Breast epithelium (tissue), 4 donors: ENCODE results near the gene NMT2. TPM values are rescaled to one million over a fixed set of nuclear protein-coding genes. Genes with fewer than 3 reads are reported as not detected.
"Not testable (repeated sequence)": the region's sequence is repeated elsewhere in the genome, so short reads cannot be mapped to it uniquely, and the experiment has no call there.

Experiments
- DNase-seq, 2 donors: peaks; one replicate each; pipeline ENCODE4 v3.0.0-alpha.2; 2019; ENCODE audit warnings: low spot score in 2 of 2
- H3K27ac ChIP-seq, 2 donors: fragments of 200-600 bp; sonication (generic) in 1 of 2; one replicate each; pipeline ENCODE4 v1.5.1; 2016 to 2019; ENCODE audit warnings: mild to moderate bottlenecking in 1 of 2
- H3K27me3 ChIP-seq, 2 donors: fragments of 200-600 bp; sonication (generic) in 1 of 2; one replicate each; pipeline versions ENCODE4 v1.5.1 to v1.6.0; 2017 to 2019; ENCODE audit warnings: control low read depth in 1 of 2, mild to moderate bottlenecking in 1 of 2
- H3K36me3 ChIP-seq: fragments of 200-600 bp; one replicate; pipeline ENCODE4 v1.5.1; 2019
- H3K4me1 ChIP-seq, 2 donors: fragments of 200-600 bp; sonication (generic); one replicate each; pipeline ENCODE4 v1.5.1; 2016 to 2019; ENCODE audit warnings: control low read depth in 1 of 2
- H3K4me3 ChIP-seq, 3 donors: fragments of 200-600 bp; sonication (generic); 1 replicate in 2 of 3; 2 replicates in 1 of 3; pipeline ENCODE4 v1.5.1; 2016 to 2019; ENCODE audit warnings: mild to moderate bottlenecking in 3 of 3, moderate library complexity in 2 of 3
- H3K9me3 ChIP-seq, 2 donors: fragments of 200-600 bp; sonication (generic) in 1 of 2; one replicate each; pipeline ENCODE4 v1.5.1; 2016 to 2019; ENCODE audit warnings: control low read depth in 1 of 2
- CTCF ChIP-seq, 3 donors: fragments of 450-650 bp; IDR thresholded peaks; one replicate each; pipeline ENCODE4 v1.5.1; 2016 to 2017; ENCODE audit warnings: antibody characterized with exemption in 3 of 3, mild to moderate bottlenecking in 3 of 3, moderate library complexity in 3 of 3
- POLR2A ChIP-seq: fragments of 450-650 bp; IDR thresholded peaks from one replicate; pipeline ENCODE4 v1.6.1; 2016; ENCODE audit warnings: antibody characterized with exemption, mild to moderate bottlenecking, moderate library complexity
- POLR2AphosphoS5 ChIP-seq, 3 donors: sonication (generic); formaldehyde crosslinking; IDR thresholded peaks; one replicate each; pipeline ENCODE4 v1.6.1; 2017; ENCODE audit warnings: antibody characterized with exemption in 3 of 3
- intact Hi-C: fragments of 100-400 bp; cut with DNase I; formaldehyde crosslinking; loops from one replicate; pipeline ENCODE4 v1.15.1; 2023; ENCODE audit warnings: low total_unique reads
- total RNA-seq, 3 donors: library from RNA; depleted of rRNA; stranded (reverse); fragments of >200 nt; gene quantifications; one replicate each; pipeline ENCODE4 v1.1.0, GENCODE V29; 2016

NMT2 gene
- total RNA-seq, 3 donors from 2014 or later, result 18.4 to 48.3 (median 32.4) TPM

DNA sequence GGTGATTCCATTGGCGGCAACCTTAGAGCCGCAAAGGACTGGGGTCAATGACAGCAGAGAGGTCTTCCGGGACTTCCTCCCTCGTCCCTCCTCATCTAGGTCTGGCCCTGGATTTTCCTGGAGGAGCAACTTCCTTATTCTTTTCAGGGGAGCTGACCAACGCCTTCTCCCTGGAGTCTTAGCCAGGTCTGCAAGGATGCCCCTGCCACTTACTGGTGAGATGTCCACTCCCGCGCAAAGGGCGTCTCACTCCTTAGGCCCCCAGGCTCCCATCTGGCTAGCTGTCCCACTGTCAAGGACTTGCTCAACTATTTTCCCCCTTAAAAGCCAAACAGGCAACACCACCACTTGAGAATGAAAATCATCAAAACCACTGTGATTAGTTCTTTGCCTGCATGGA lies 42.0 kb upstream of the NMT2 start:
- H3K4me3 ChIP-seq, result no peak overlapping the region
- DNase-seq, result no peak
- H3K9me3 ChIP-seq, result no peaks in the 10 kb centered on the region
- no peak for TF ChIP-seq POLR2A
- TF ChIP-seq POLR2AphosphoS5 (IDR thresholded peaks at IDR 0.05), result no peak
- no peak for TF ChIP-seq CTCF (IDR thresholded peaks at IDR 0.05)
- H3K4me1 ChIP-seq, result no peaks in the 10 kb centered on the region
- no peaks in the 10 kb centered on the region for H3K27me3 ChIP-seq
- H3K36me3 ChIP-seq, result no peaks in the 10 kb centered on the region
- H3K27ac ChIP-seq, result no peak overlapping the region
- intact Hi-C loops, result no loop called here

DNA sequence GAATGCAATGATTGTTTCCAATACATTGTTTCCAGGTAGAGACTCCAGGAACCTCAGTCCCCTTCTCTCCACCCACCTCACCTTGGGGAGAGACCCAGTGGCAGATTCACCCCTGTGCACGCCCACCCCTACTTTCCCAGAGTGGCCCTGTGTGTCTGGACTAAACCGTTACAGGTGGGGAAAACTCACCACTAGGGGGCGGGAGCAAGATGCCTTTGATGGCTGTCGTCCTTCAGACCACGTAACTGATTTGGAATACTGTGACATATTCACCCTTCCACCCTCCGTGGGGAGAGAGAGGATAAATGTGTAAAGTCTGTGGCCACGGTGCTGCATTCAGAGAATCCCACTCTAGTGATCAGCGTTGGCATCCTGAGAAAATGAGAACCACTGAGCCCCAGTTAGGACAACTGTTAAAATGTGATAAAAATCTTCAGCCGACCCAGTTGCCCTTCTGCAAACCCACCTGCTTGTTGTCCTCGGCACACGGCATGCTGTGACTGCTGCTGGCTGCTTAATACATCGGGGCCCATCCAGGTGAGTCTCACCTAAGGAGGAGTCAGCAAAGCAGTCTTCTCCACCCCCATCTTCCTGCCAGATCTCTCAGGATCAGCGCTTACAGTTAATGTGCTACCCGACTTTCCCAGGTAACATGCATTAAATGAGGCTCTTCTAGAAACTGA lies 41.5 kb upstream of the NMT2 start:
- peak; percentile 56 to 70 for DNase-seq
- peak overlapping the region in 1 of 3 donors; percentile 13 for H3K4me3 ChIP-seq
- H3K4me1 ChIP-seq, result no peaks in the 10 kb centered on the region
- intact Hi-C loops, result no loop called here
- peak; percentile 64 to 70 (median 65) for TF ChIP-seq CTCF (IDR thresholded peaks at IDR 0.05)
- TF ChIP-seq POLR2A, result no peak
- H3K36me3 ChIP-seq, result no peaks in the 10 kb centered on the region
- no peaks in the 10 kb centered on the region for H3K27me3 ChIP-seq
- H3K9me3 ChIP-seq, result no peaks in the 10 kb centered on the region
- no peak overlapping the region for H3K27ac ChIP-seq

- intact Hi-C loops, result no loop called here
- no peak for TF ChIP-seq POLR2AphosphoS5 (IDR thresholded peaks at IDR 0.05)
- TF ChIP-seq POLR2A, result no peak
- TF ChIP-seq CTCF (IDR thresholded peaks at IDR 0.05), result no peak
- H3K9me3 ChIP-seq, result no peaks in the 10 kb centered on the region
- H3K4me1 ChIP-seq, result no peaks in the 10 kb centered on the region
- H3K27ac ChIP-seq, result no peak overlapping the region
- H3K4me3 ChIP-seq, result no peak overlapping the region
- no peaks in the 10 kb centered on the region for H3K27me3 ChIP-seq
- DNase-seq, result no peak
- H3K36me3 ChIP-seq, result no peaks in the 10 kb centered on the region
These were observed 39.7 kb upstream of the NMT2 start for GRCh38 chr10:15208221-15208620.

GRCh38 chr10:15207410-15207809 lies 38.9 kb upstream of the NMT2 start:
- H3K36me3 ChIP-seq, H3K27me3 ChIP-seq, DNase-seq, intact Hi-C loops, H3K27ac ChIP-seq, H3K4me3 ChIP-seq, H3K9me3 ChIP-seq, H3K4me1 ChIP-seq: not testable (repeated sequence)

DNA sequence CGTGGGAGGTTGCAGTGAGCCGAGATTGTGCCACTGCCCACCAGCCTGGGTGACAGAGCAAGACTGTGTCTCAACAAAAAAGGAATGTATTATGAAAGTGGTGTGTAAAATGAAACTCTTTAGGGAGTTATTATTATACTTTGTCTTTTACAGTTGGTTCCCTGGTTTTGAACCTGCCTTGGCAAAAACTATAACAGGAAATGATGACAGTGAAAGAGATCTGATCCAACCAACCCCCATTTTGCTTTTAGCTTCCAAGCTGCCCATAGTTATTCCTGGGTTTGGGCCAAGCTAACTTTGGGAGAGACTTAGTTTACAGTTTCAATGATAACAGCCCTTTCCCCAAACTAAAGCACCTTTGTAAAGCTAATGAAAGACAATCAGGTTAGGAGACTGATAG lies 34.1 kb upstream of the NMT2 start:
- no peaks in the 10 kb centered on the region for H3K4me1 ChIP-seq
- H3K4me3 ChIP-seq, result no peak overlapping the region
- intact Hi-C loops, result no loop called here
- DNase-seq, result no peak
- TF ChIP-seq POLR2AphosphoS5 (IDR thresholded peaks at IDR 0.05), result no peak
- no peak for TF ChIP-seq CTCF (IDR thresholded peaks at IDR 0.05)
- TF ChIP-seq POLR2A, result no peak
- H3K9me3 ChIP-seq, result no peaks in the 10 kb centered on the region
- no peak overlapping the region for H3K27ac ChIP-seq
- no peaks in the 10 kb centered on the region for H3K36me3 ChIP-seq
- no peaks in the 10 kb centered on the region for H3K27me3 ChIP-seq

DNA sequence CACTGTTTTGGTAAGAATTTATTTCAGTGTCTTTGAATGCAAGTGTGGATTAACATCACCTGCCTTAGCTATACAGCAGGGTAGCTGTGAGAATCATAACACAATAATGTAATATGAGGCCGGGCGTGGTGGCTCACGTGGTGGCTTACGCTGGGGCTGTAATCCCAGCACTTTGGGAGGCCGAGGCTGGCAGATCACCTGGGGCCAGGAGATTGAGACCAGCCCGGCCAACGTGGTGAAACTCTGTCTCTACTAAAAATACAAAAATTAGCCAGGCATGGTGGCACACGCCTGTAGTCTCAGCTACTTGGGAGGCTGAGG lies 33.8 kb upstream of the NMT2 start:
- H3K9me3 ChIP-seq, H3K27ac ChIP-seq, H3K4me1 ChIP-seq, intact Hi-C loops, H3K27me3 ChIP-seq, DNase-seq, H3K4me3 ChIP-seq, H3K36me3 ChIP-seq: not testable (repeated sequence)
